GDM1 (cell line): Measurements from ENCODE around the gene GTF3C1.
"Not testable (repeated sequence)": the region's sequence is repeated elsewhere in the genome, so short reads cannot be mapped to it uniquely, and the experiment has no call there.

ENCODE experiments used
- DNase-seq: peaks from one replicate; lab custom pipeline; 2025; lab: John Stamatoyannopoulos, UW

GTF3C1 gene

DNA sequence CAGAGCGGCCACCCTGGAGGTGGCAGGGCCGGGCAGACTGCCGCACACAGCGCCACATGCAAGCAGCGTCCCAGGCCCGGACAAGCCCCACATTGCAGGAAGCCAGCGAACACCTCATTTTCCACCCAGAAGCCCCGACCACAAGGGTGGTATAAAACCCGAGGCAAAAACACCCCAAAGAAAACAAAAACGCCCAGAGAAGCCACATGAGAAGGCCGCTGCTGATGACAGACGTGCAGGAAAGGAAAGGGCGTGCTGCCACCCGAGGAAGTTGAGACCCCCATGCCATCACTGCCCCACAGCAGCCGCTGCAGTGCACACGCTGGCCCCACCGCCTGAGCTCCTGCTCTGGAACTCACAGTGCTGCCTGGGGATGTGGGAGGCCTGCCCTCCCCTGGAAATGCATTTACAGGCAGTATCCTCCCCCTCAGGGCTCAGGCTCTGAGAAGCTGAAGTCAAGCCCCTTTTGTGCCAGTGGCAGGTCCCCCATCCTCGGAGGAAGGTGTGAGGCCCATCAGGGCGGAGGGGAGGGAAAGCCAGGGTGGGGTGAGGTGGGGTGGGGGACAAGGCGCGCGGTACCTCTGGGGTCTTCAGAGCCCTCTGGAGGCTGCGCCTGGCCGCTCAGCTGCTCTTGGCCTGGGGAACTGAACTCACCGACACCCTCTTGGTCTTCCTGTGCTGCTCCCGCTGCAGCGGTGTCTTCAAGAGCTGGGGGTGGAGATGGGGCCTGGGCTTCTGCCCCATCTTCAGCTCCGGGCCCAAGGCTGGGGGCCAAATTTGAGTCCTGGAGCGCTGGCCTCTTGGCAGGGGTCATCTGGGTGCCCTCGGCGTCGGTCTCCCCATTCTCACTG lies 85.7 kb downstream of the GTF3C1 start:
- no peak for DNase-seq

DNA sequence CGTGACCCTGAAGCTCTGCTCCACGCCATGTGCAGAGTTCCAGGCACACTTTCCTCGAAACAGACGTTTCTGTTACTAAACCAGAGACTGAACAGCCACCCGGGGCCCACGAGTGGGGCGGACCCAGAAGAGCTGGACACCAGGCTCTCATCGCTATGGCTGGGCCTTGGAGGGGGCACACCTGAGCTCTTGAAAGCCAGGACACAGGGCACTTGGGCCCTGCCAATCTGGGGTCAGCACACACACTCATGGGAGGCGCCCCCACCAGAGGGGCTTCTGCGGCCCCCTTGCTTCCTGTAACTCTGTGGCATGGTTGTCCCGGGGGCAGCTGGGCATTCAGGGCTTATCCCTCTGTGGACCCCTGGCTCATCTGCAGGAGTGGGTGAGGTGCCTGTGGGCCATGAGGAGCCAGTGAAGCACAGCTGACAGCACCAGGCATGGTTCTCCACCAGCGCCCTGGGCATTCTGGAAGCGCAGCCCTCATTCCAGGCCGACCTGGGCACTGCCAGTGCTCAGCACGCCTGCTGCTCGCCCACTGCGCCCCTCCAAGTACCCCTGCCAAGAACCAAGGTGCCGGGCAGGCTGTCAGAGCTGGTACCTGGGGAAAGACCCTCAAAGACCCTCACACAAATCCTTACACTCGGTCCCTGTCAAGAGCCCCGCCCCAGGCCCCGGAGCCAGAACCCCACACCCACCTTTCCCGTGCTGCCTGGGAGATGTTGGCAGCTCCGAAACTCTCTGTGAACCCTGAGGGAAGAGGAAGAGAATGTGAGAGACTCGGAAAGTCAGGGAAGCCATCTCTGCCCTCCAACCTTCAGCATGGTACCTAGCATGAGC lies 86.6 kb downstream of the GTF3C1 start:
- no peak for DNase-seq

DNA sequence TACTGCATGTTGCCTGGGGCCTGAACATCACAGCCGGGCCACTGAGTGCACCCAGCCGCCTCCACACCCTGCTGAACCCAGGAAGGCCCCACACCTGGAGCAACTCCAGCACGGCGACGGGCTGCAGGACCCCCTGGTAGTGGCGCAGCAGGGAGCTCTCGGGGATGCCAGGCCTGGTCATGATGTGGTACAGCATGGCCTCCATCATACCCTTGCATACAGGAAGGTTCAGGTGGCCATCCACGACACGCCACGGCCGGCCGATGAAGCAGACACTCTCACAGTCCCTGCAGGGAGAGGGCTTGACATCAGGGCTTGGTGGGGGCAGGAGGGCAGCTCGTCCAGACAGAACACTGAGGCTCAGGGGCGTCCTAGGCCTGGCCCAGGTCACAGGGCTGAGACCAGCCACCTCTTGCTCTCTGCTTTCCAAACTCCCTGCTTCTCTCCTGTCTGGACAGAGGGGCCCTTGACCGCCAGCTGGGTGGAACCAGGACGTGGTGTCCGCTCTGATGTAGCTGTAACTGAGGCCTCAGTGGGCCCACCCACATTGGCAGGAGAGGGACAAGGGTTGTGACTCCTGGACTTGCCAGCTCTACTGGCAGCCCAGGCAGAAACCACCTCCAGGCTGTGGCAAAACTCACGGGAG lies 87.4 kb downstream of the GTF3C1 start:
- no peak for DNase-seq

DNA sequence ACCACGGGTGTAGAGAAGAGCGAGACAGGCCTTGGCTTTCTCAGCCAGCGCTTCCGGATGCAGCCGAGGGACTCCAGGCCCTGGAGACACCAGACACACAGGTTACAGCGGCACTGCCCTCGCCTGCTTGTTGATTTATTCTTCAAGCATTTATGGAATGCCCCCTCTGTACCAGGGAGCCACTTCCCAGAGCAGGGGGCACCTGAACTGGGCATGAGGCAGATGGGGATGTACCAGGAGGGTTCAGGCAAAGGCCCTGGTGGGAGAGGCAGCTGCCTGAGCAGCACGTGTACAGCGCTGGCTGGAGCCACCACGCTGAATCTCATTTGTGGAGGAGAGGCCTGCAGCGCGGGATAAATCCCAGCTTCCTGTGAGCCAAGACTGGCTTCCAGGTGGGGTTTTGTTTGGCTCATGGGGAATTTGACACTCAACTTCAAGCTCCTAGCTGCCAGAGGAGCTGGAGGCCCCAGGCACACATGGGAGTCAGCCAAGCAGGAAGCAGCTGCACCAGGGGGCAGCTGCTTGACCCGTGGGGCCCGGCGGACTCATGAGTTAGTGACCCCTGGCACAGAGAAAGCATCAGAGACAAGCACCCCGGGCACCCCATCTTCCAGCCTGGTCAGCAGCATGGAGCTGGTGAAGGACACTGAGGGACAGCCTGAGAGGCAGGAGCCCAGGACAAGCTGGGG lies 88.1 kb downstream of the GTF3C1 start:
- no peak for DNase-seq

DNA sequence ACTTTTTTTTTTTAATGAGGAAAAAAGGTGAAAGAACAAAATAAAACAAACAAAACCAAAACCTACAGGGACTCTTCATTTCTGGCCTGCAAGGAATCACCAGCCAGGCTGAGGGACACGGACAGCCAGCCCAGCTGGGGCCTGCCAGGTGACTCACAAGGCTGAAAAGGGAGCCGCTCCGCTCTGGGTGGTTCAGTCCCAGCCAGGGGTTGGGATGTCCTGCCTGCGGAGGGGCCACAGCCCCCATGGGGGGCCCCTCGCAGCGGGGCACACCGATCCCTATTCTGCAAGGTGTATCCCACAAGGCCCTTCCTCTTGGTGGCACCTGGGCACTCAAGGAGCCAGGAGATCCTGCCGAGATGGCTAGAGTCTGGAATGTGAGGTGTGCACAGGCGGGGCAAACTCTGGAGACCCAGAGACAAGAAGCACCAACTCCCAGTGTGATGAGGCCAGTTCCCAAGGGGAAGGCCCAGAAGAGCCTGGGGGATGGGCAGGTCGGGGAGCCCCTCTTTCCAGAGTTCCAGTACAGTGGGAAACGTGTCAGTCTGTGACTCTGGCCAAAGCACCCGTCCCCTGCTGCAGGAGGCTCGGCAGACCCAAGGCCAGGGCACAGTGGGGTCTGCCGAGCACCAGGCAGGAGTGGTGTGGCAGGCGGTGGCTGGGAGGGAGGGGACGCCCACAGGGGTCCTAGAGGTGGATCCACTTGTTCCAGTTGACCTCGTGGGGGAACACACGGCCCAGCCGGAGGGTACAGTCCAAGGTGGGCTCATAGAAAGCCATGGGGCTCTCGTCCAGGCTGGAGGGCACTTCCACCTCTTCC lies 88.8 kb downstream of the GTF3C1 start:
- no peak for DNase-seq

DNA sequence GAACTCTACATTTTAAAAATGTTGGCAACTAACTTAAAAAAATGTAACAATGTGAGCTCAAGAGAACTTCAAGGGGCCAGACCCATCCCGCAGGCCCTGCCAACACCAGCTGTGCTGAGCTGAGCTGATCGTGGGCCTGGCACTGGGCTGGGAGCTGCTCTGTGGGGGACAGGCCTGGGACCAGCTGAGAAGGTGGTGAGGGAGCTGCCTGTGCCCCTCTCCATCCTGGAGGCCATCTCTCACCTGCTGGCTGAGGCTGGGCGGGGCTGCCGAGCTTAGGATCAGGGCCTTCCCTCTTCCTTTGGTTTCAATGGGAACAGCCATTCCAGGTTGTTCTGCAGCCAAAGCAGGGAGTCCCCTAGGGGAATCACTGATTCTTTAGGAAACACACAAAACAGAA lies 89.5 kb downstream of the GTF3C1 start:
- DNase-seq: no peak

DNA sequence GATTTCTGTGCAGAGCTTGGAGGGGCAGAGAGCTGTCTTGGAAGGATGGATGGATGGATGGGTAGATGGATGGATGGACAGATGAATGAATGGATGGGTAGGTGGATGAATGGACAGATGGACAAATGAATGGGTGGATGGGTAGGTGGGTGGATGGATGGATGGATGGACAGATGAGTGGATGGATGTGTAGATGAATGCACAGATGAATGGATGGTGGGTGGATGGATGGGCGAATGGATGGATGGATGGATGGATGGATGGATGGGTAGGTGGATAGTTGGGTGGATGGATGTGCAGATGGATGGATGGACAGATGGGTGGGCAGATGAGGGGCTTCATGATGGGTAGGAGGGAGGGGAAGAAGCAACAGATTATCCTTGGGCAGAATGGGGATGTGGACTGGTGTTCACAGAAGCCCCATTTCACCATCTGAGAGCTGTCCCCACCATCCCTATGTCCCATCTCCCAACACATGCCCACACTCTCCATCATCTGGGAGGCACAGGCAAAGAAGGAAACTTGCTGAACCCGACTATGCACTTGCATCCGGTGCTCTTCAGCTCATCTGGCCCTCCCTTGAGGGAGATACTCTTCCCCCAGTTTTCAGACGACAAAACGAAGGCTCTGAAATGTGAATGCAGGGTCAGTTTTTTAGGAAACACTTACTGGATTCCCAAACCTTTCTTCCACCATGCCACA lies 90.6 kb downstream of the GTF3C1 start:
- no peak for DNase-seq

DNA sequence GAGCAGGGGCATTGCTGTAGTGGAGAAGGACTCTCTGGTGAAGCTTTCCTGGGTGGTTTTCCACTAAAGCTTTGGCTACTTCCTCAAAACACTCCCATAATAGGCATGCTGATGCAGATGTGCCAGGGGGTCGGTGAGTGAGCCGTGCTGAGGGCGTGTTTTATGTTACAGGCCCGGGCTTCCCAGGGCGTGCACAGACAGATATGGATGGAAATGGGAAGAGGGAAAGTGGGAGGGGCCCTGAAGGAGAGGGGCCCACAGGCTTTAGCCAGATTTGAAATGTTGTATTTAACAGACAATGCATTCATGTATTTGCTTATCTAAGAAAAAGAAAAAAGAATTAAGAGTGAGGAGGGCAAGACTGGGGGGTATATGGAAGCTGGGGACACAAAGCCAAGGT lies 91.5 kb downstream of the GTF3C1 start:
- no peak for DNase-seq

DNA sequence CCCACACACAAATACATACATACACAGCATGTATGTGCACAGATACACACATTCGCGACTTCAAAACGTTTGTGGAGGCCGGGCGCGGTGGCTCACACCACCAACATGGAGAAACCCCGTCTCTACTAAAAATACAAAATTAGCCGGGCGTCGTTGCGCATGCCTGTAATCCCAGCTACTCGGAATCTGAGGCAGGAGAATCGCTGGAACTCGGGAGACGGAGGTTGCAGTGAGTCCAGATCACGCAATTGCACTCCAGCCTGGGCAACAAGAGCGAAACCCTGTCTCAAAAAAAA lies 92.2 kb downstream of the GTF3C1 start:
- not testable (repeated sequence) for DNase-seq

DNA sequence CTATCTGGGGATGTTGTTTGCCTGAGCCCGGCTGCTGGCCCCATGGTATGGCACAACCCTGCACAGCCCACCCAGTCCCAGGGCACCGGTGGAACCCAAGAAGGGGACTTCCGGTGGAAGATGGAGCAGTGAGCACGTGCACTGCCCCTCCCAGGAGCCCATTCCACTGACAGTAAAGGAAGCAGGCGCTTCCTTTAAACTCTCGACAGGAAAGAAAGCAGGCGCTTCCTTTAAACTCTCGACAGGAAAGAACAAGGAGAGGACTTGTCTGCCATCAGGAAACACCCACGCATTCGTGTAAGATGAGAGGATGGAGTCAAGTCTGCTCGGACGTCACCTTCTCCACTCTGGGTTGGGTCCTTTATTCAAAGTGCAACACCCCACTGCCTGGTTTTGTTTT lies 94.0 kb downstream of the GTF3C1 start:
- peak; percentile 61 for DNase-seq

DNA sequence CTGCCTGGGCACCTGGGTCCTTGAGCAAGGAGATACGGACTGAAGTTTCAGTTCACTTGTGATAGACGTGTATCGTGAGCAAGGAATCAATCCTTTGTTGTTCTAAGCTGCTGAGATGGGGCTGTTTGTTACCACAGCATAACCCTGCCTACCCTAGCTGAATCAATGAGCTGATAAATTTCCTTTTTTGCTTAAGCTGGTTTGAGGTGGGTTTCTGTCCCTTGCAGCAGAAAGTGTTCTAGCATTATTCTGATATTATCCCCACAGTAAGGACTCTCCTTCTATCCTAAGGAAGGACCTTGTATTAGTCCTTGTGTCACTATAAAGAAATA lies 96.3 kb downstream of the GTF3C1 start:
- DNase-seq: no peak

DNA sequence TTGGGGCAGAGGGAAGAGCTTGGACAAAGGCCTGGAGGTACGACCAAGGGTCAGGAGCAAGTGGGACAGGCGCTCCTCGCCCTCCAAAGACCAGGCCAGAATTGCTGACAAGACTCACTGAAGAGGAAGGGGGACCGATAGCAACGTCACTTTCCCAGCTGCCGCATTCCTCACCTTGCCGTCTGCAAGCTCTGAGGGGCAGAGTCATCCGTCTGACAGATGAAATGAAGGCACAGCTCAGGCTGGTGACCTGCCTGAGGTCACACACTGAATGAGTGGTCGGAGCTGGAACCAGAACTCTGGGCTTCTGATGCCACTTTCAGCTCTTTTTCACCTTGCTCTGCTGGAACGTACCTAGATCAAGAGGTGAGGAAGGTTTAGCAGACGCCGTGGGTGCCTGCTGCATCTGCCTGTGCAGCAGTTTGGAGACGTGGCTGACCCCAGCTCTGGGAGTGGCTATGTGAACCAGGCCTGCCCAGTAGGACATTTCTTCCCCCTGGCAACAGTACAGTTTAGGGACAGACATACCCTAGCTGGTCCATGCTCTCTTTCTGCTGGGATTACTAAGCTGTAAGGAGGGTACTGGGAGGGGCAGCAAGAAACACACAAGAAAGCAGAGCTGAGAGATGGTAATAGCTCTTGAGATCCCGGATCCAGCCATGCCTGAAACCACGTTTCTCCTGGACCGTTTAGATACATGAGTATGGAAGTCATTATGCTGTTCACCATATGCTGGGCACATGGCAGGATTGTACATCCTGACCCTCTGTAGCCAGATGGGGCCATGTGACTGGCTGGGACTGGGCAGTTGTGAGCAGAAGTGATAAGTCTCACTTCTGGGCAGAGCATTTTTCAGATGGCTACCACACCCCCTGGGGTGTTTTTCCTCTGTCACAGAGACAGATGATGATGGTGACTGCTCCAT lies 96.9 kb downstream of the GTF3C1 start:
- no peak for DNase-seq

DNA sequence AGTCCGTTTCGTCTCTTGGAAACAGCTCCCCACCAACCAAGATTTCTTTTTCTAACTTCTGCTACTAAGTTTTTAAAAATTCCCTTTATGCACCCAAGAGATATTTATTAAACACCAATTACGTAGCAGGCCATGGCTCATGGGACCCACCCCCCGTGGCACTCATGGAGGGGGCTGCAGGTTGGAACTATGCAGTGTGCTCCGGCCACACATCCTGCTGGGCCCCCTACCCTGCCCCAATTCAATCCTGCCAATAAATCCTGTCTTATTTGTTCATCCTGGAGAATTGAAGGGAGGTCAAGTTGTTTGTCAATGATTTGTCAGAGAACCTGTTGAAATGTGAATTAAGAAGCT lies 99.5 kb downstream of the GTF3C1 start:
- DNase-seq: no peak

DNA sequence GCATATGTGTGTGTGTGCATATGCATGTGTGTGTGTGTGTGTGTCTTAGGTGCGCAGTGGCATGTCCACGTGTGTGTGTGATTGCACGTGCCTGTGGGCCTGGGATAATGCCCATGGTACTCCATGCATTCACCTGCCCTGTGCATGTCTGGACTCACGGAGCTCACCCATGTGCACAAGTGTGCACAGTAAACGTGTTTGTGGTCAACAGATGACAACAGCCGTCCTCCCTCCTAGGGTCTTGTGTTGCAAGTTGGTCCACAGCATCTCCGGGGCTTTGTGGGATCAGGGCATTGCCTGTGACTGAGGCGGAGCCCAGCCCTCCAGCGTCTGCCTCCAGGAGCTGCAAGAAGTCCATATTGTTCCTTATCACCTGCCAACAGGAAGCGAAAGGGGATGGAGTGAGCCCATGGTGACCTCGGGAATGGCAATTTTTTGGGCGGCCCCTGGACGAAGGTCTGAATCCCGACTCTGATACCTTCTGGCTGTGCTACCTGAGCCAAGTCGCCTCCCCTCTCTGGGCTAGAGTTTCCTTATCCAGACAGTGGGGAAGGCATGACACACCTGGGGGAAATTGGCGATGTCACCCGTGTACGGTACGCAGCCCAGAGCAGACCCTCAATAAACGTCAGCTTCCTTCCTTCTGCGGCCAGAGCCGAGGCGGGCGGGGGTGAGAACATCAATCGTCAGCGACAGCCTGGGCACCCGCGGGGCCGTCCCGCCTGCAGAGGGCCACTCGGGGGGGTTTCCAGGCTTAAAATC lies 100.1 kb downstream of the GTF3C1 start:
- no peak for DNase-seq

DNA sequence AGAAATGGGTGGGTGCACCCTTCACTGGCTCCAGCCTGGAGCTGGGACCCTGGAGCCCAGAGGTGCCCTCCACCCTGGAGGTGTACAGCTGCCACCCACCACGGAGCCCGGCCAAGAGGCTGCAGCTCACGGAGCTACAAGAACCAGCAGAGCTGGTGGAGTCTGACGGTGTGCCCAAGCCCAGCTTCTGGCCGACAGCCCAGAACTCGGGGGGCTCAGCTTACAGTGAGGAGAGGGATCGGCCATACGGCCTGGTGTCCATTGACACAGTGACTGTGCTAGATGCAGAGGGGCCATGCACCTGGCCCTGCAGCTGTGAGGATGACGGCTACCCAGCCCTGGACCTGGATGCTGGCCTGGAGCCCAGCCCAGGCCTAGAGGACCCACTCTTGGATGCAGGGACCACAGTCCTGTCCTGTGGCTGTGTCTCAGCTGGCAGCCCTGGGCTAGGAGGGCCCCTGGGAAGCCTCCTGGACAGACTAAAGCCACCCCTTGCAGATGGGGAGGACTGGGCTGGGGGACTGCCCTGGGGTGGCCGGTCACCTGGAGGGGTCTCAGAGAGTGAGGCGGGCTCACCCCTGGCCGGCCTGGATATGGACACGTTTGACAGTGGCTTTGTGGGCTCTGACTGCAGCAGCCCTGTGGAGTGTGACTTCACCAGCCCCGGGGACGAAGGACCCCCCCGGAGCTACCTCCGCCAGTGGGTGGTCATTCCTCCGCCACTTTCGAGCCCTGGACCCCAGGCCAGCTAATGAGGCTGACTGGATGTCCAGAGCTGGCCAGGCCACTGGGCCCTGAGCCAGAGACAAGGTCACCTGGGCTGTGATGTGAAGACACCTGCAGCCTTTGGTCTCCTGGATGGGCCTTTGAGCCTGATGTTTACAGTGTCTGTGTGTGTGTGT lies 100.9 kb downstream of the GTF3C1 start:
- no peak for DNase-seq

DNA sequence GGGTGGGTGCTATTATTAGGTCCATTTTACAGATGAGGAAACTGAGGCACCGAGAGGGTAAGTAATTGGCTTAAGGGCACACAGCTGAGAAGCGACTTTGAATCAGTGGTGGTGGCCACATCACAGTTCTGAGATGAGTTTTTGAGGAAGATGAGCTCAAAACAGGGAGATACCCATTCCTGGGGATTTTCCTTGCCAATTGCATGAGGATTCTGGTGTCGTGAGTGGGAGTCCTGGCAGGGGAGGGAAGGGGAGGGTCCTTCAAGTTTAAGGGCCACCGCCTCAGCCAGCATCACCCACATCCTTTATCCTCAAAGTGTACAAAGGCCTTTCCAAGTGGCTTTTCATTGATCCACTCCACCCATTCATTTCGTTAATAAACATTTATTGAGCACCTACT lies 102.4 kb downstream of the GTF3C1 start:
- no peak for DNase-seq

DNA sequence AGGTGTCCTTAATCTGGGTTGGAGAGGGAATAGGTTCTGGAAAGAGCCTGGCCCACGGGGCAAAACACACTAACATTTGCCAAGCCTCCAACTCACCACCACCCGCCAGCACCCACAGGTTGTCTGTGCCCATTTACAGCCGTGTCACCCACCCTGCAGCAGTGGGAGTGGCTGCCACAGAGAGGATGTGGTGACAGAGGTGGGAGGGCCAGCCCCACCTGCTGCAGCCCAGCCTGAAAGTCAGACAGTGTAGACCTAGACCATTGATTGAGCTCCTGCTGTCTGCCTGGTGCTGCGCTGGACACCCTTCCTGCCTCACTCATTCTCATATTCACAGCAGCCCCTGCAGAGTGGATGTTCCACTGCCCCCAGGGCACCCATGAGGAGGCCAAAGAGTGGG lies 103.0 kb downstream of the GTF3C1 start:
- no peak for DNase-seq

DNA sequence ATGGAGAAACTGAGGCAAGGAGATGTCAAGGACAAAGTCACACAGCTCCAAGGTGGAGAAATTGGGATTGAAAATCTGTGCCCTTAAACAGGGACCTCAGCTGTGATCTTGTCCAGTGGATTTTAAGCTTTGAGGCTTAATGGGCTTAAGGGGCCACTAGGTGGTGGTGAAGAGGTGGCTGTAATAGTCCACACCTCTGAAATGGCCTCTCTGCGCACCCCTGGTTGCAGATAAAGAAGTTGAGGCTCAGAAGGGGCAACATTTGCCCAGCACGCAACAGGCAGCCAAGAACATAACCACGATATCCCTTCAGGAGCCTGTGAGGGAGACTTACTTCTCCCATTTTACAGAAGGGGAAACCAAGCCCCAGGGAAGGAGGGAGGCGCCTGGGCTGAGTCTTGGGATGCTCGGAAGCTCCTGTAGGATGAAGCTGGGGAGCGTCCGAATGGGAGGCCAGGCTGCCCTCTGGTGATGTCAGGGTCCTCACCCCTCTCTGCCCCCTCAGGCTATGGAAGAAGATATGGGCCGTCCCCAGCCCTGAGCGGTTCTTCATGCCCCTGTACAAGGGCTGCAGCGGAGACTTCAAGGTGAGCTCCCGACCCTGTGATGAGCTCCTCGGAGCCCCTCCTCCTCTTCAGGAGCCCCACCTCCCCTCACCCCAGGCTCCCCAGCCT lies 104.1 kb downstream of the GTF3C1 start:
- DNase-seq: no peak
